Left hindlimb (tissue), 1 donor: ENCODE results near the gene SH2D2A.

ENCODE experiments used
- DNase-seq: peaks from one replicate; pipeline ENCODE4 v3.0.0-alpha.2; 2018

The SH2D2A gene

DNA sequence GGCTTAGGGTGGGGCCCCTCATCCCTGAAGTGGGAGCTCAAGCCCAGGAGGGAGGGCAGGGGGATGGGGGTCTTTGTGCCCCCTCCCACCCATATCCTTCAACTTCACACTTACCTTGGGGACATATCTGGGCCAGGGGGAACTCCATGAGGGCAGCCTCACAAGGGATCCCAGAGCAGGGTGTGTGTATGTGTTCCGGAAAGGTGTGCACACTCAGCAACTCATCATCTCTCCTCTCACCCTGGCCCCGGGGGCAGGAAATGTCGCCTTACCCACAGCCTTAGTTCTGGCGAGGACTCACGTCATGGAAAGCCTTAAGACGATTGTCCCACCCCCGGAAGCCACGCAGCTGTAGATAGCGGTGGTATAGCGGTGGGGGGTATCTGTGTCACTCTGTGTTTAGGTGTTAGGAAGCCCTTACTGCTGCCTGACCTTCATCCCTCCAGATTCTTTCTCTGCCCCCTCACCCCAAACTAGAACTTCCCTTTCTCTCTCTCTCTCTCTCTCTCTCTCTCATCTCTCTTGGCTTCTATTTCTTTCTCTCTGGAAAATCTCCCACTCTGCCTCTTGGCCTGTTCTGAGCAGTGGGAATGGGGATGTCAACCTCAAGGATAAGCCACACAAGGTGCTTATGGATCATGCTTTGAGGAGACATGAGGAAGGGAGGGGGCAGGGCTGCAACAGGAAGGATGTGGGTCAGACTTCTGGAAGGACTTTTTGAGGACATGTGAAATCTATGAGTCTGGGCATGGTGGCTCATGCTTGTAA is at the start of gene SH2D2A:
TSS of gene SH2D2A (minus strand) at position 288 of the 768 bp plus-strand sequence. CDS start at position 148, 140 bp downstream.
- peak; percentile 46 for DNase-seq

- no peak for DNase-seq
Measured at GRCh38 chr1:156865865-156866248, 49.2 kb upstream of the SH2D2A start.

DNA sequence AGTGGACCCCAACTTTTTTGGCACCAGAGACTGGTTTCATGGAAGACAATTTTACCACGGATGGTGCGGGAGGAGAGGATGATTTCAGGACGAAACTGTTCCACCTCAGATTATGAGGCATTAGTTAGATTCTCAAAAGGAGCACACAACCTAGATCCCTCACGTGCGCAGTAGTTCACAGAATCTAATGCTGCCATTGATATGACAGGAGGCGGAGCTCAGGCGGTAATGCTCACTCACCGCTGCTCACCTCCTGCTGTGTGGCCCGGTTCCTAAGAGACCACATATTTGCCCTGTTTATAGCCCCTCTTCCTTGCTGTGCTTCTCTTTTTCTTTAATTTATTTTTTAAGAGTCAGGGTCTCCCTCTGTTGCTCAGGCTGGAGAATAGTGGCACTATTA is 48.6 kb upstream of the SH2D2A start:
- no peak for DNase-seq

DNA sequence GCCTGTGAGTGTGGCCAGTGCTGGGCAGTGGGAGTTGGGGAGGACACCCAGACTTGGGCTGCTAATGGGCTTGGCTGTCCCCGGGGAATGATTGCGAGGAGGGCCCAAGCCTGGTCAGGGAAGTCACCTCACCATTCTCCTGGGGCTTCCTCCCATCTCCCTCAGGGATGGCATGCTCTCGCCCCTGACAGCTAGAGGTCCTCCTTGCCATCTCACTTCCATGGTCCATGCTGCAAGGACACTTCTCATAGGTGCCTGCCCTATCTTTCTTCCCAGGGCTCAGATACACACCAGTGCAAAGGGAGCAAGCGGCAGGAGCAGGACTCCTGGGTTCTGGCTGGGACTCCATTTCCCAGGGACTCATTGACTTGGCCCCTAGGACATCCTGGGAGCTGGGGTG is 48.1 kb upstream of the SH2D2A start:
- no peak for DNase-seq

GRCh38 chr1:156863631-156864030 is 47.0 kb upstream of the SH2D2A start:
- no peak for DNase-seq

DNA sequence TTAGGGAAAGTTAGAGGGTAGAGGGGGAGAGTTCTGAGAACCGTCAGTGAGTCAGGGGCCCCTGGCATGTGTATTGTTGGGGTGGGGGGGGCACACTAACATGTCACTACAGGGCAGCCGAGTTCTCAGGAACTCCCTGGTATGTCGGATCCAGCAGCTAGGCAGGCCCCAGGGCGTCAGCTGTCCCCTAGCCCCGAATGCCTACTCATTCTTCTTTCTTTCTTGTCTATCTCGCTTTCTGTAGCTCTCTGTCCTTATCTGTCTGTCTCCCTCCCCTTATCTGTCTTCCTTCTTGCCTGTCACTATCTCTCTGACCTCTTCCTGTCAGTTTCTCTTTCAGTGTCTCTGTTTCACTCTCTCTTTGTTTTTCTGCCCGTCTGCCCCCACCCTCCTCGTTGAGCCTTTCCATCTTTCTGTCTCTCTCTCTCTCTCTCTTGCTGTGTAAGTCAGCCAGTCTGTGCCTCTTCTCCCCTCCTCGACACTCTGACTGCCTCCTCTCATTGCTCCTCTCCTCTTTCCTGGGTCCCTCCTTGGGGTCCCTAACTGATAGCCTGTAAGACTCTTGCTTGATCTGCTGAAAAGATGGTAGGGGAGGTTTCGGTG is 46.5 kb upstream of the SH2D2A start:
- no peak for DNase-seq

GRCh38 chr1:156862584-156862983 is 45.9 kb upstream of the SH2D2A start:
- DNase-seq: no peak

- peak; percentile 79 for DNase-seq
Measured at GRCh38 chr1:156860628-156861423, 44.2 kb upstream of the SH2D2A start, which contains the start of gene NTRK1. Gene NTRK1 (plus strand): TSS chr1:156860865. CDS start chr1:156860935, 70 bp downstream.

DNA sequence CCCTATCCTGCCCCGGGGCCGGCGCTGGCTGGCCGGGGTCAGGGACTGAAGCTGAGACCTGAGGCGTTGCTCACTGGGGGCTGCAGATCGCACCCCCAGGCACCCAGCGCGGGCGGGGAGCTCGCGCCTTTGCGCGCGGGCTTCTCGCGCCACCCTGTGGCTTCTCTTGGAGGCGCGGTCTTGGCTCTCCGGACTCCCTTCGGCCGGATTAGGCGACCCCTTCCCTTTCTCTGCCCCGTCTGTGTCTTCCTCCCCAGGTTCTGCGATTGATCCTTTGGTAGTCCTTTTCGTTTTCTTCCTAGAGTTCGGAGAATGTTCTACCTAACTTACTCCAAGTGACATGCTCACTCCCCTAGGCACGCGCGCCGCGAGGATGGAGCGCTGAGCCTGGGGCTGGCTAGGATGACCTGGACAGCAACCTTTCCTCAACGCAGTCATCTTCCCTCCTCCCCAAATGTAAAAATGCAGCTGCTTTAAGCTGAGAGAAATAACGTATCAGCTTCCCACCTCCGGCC is 43.5 kb upstream of the SH2D2A start:
- DNase-seq: peak; percentile 67

- DNase-seq: no peak
Measured at GRCh38 chr1:156859523-156860112, 43.0 kb upstream of the SH2D2A start.

DNA sequence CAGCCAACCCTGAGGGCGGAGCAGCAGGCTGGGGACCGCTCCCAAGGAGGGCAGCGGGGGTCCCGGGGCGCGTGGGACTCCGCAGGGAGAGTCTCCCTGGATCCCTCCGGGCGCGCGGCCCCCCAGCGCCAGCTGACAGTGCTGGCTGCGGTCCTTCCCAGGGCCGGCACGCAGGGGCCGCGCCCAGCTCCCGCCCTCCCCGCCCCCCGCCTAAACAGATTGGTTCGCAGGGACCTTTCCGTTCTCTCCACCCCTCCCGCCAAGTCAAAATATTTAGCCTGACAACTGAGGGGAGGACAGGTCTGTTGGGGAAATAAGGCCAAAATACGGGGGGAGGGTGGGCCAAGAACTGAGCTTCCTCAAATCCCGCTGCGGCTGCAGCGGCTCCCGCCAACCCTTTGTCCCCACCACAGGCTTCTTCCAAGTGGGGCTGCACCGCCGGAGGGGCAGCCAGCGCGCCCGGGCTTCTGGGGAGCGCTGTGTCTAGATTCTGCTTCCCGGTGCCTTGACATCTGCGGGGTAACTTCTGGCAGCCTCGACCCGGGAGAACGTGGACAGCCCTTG is 42.4 kb upstream of the SH2D2A start, which contains the start of gene INSRR:
TSS of gene INSRR (minus strand) at position 159 of the 564 bp plus-strand sequence. CDS start 496 bp downstream, outside the sequence.
- no peak for DNase-seq

DNA sequence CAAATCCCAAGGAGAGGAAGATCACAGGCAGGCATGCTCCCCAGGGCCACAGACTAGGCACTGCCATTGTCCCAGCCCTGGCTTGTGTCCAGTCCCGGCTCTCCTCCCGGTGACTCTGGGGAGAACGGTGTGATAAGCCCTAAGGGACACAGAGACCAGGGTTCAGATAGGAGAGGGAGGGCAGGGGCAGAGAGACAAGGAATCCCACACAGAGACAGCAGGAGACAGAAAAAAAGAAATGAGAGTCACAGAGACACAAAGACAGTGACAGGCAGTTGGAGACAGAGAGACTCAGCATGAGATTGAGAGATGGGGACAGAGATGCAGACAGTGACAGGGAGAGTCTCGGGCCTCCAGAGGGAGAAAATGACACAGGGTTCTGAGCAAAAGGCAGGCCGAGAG is 41.9 kb upstream of the SH2D2A start:
- no peak for DNase-seq

GRCh38 chr1:156857532-156857931 is 40.9 kb upstream of the SH2D2A start:
- no peak for DNase-seq

DNA sequence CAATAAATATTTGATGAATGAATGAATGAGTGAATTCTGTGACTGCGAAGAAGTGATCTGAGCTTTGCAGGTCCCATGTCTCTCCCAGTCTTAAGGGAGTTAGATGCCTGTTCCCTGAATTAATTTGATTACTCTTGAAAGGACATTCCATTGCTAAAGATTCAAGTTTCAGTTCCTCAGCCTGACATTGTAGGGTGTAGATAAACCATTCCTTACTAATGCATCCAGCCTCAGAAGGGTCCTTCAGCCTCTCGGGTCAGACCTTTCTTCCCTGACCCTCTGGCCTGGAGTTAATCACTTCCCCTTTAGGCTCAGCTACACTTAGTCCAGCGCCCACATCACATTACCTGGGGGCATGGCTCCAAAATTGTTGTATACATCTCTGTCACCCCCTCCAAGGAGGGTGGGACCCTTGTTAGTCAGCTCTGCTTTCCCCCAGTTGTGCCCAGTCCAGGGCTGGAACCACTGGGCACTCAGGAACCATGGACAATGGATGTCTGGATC is 39.7 kb upstream of the SH2D2A start:
- DNase-seq: no peak

GRCh38 chr1:156854634-156855033 is 38.0 kb upstream of the SH2D2A start:
- DNase-seq: no peak

DNA sequence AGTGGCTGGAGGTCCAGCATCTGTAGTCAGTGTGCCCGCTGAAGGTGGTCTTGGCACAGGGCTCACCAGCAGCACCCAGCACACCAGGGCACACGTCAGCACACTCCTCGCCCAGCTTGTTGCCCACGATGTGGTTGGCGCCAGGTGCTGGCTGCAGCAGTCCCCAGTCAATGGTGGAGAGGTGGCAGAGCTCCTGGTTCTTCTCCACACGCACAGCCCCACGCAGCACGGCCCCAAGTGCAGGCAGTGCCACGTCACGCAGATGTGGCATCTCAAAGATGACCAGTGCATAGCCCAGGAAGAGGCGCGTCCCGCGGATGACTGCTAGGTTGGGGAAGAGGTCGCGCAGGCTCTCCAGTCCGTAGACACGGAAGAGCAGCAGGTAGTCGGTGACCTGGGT is 37.1 kb upstream of the SH2D2A start:
- DNase-seq: no peak

GRCh38 chr1:156852418-156852874 is 35.8 kb upstream of the SH2D2A start:
- DNase-seq: peak; percentile 59

DNA sequence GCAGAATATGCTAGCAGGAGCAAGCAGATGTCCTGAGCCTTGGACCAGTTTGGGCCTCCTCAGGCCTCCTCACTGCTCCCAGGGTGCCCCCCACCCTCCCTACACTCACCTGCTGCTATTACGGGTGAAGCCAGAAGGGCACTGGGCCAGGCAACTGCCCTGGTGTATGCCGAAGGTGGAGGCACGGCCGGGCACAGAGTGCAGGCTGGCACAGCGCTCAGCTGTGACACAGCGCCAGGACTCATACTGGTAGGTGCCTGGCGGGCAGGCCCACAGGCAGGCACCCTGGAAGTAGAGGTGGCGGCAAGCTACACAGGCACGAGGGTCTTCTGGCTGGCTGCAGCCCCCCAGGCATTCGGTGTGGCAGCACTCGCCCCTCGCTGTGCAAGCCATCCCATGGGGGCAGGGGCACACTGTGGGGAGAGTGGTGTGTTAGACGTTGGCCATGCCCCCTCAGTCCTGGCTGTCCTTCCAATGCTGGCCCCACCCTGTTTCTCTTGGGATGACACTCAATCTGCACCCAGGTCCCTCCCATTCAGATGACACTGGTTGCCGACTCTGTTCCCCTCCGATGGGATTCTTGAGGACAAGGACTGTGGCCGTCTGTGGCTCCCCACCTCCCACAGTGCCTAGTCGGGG is 35.2 kb upstream of the SH2D2A start:
- no peak for DNase-seq

DNA sequence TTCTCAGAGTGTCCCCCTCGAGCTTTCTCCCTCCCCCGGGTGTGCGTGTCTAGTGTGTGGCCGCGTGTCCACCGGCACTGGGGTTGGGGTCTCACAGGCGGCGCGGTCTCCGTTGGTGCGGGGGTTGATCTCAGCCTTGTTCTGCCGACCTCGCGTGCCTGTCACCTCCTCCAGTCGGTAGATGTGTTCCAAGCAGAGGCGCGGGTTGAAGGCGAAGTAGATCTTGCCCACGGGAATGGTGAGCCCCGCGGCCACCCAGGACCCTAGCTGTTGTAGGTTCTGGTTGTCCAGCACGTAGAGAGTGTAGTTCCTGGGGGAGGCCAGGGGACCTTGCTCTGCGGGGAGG is 32.5 kb upstream of the SH2D2A start:
- no peak for DNase-seq

DNA sequence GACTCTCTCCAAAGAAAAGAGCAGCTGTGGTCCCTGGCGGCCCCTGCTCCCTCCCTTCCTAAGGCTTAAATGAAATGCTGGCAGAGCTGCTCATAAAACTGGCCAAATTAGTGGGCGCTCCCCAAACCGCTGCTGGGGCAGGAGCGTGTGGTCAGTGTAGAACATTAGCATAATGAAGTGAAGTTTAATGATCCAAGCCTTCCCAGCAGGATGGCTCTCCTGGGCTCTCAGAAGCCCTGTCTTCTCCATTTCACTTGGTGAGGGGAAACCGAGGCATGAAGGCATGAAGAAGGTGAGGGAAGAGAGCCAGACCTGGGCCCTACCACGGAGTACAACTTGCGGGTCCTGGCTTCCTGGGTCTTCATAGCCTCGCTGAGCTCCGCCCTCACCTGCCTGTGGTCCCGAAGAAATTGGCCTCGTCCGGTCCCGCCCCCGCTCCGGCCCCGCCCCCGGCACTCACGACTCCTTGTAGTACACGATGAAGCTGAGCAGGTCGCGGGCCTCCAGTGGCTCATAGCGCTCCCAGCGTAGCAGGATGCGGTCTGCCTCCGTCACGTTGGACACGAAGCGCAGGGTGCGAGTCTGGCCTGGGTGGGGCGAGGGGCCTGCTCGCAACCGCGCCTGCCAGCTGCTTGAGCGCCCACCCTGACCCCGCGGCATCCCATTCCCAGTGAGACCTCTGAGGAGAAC is 32.0 kb upstream of the SH2D2A start:
- DNase-seq: no peak
